ENCODE measurements around the gene NFYB.

DNA sequence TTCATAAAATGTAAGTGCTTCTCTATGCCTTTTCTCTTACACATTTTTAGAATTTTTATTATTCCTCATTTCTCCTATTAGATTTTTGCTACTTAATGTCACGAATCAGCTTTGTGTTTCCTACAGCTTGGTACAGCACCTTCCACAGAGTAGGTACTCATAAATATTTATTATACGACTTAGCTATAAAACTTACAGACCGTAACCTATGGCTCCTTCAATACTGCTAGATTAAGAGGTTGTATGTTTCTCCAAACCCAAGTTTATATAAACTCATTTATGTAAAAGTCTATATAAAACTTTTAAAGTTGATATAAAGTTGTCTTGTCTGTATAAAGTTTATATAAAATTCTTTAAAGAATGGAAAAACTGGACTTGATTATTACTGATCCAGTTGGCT is 11.5 kb downstream of the NFYB start:
- no peak for TF ChIP-seq POLR2A (IDR thresholded peaks at IDR 0.05; ENCODE audit: borderline replicate concordance, extremely low read depth, insufficient read depth, insufficient read length)
- no peak for TF ChIP-seq EGR1 (IDR thresholded peaks at IDR 0.05; ENCODE audit: low read depth)
- TF ChIP-seq, protein P1, sequence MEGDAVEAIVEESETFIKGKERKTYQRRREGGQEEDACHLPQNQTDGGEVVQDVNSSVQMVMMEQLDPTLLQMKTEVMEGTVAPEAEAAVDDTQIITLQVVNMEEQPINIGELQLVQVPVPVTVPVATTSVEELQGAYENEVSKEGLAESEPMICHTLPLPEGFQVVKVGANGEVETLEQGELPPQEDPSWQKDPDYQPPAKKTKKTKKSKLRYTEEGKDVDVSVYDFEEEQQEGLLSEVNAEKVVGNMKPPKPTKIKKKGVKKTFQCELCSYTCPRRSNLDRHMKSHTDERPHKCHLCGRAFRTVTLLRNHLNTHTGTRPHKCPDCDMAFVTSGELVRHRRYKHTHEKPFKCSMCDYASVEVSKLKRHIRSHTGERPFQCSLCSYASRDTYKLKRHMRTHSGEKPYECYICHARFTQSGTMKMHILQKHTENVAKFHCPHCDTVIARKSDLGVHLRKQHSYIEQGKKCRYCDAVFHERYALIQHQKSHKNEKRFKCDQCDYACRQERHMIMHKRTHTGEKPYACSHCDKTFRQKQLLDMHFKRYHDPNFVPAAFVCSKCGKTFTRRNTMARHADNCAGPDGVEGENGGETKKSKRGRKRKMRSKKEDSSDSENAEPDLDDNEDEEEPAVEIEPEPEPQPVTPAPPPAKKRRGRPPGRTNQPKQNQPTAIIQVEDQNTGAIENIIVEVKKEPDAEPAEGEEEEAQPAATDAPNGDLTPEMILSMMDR (IDR thresholded peaks at IDR 0.05 in 2 of 3, conservative IDR thresholded peaks at IDR 0.05 in 1 of 3; ENCODE audit: borderline replicate concordance in 1 of 3, insufficient read depth in 1 of 3, low read depth in 2 of 3, low read length in 2 of 3), result no peak
- TF ChIP-seq FOSL1 (IDR thresholded peaks at IDR 0.05; ENCODE audit: low read depth), result no peak
- TF ChIP-seq, protein P2, sequence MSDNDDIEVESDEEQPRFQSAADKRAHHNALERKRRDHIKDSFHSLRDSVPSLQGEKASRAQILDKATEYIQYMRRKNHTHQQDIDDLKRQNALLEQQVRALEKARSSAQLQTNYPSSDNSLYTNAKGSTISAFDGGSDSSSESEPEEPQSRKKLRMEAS (IDR thresholded peaks at IDR 0.05), result no peak
- TF ChIP-seq EZH2 (IDR thresholded peaks at IDR 0.05), result no peak
- TF ChIP-seq ELF1 (IDR thresholded peaks at IDR 0.05; ENCODE audit: borderline replicate concordance, low read depth), result no peak
- TF ChIP-seq SP1 (IDR thresholded peaks at IDR 0.05; ENCODE audit: low read depth), result no peak
- no peak for TF ChIP-seq EZH2phosphoT487 (IDR thresholded peaks at IDR 0.05; ENCODE audit: borderline replicate concordance)
- TF ChIP-seq TCF7L2 (IDR thresholded peaks at IDR 0.05; ENCODE audit: borderline replicate concordance, extremely low read depth, insufficient read depth, insufficient read length), result no peak
- no peak for TF ChIP-seq YY1 (IDR thresholded peaks at IDR 0.05; ENCODE audit: extremely low read depth, insufficient replicate concordance, low read depth, low read length)
